Mesenchymal stem cell (in vitro differentiated cells and primary cell): ENCODE results near the gene ZNF613.
"Not testable (repeated sequence)": the region's sequence is repeated elsewhere in the genome, so short reads cannot be mapped to it uniquely, and the experiment has no call there.

ENCODE experiments used
- DNase-seq: peaks from one replicate; pipeline ENCODE4 v3.0.0-alpha.2; 2013
- H2AFZ ChIP-seq: one replicate; pipeline ENCODE4 v1.6.1; 2013; ENCODE audit warnings: low read depth, mild to moderate bottlenecking, control low read depth, inconsistent platforms, low read length, moderate library complexity
- H2AK5ac ChIP-seq: 2 replicates; pipeline ENCODE4 v1.6.1; 2013; ENCODE audit warnings: low read length, moderate library complexity, mild to moderate bottlenecking, inconsistent platforms; ENCODE audit not compliant: severe bottlenecking
- H2BK120ac ChIP-seq: one replicate; pipeline ENCODE4 v1.6.1; 2013; ENCODE audit warnings: low read depth, mild to moderate bottlenecking, inconsistent platforms, low read length, moderate library complexity
- H2BK12ac ChIP-seq, 2 experiments: one replicate each; pipeline ENCODE4 v1.6.1; 2013; ENCODE audit warnings: inconsistent platforms in 2 of 2, low read length in 2 of 2, mild to moderate bottlenecking in 2 of 2, moderate library complexity in 2 of 2, control low read depth in 1 of 2
- H2BK15ac ChIP-seq: one replicate; pipeline ENCODE4 v1.6.1; 2013; ENCODE audit warnings: mild to moderate bottlenecking, low read depth, inconsistent platforms; ENCODE audit not compliant: poor library complexity, severe bottlenecking
- H2BK5ac ChIP-seq: 2 replicates; pipeline ENCODE4 v1.6.1; 2013; ENCODE audit warnings: low read depth, mild to moderate bottlenecking, low read length, control low read depth, inconsistent platforms; ENCODE audit not compliant: poor library complexity, severe bottlenecking
- H3K14ac ChIP-seq, 2 experiments: one replicate each; pipeline ENCODE4 v1.6.1; 2013; ENCODE audit warnings: inconsistent platforms in 2 of 2, low read length in 2 of 2, control low read depth in 1 of 2, mild to moderate bottlenecking in 1 of 2, moderate library complexity in 1 of 2
- H3K18ac ChIP-seq, 2 experiments: one replicate each; pipeline ENCODE4 v1.6.1; 2013; ENCODE audit warnings: inconsistent platforms in 2 of 2, low read length in 2 of 2, control low read depth in 1 of 2, low read depth in 1 of 2, mild to moderate bottlenecking in 1 of 2
- H3K23ac ChIP-seq, 2 experiments: one replicate each; pipeline ENCODE4 v1.6.1; 2013; ENCODE audit warnings: inconsistent platforms in 2 of 2, low read length in 2 of 2, mild to moderate bottlenecking in 2 of 2, moderate library complexity in 2 of 2, control low read depth in 1 of 2
- H3K27ac ChIP-seq: 2 replicates; pipeline ENCODE4 v1.5.1; 2013; ENCODE audit warnings: mild to moderate bottlenecking, moderate library complexity, low read length, control low read depth, inconsistent platforms; ENCODE audit not compliant: poor library complexity, severe bottlenecking
- H3K27me3 ChIP-seq, 2 experiments: 2 replicates each; pipeline versions ENCODE4 v1.6.1 to v1.7.0; 2013; ENCODE audit warnings: low read length in 2 of 2, mild to moderate bottlenecking in 2 of 2, moderate library complexity in 2 of 2, control low read depth in 1 of 2, inconsistent platforms in 1 of 2; ENCODE audit not compliant: control insufficient read depth in 1 of 2, insufficient read depth in 1 of 2
- H3K36me3 ChIP-seq, 2 experiments: 2 replicates each; pipeline versions ENCODE4 v1.6.1 to v1.7.0; 2013; ENCODE audit warnings: low read length in 2 of 2, control low read depth in 1 of 2, inconsistent platforms in 1 of 2, low read depth in 1 of 2, mild to moderate bottlenecking in 1 of 2; ENCODE audit not compliant: insufficient read depth in 2 of 2, control insufficient read depth in 1 of 2
- H3K4ac ChIP-seq, 2 experiments: one replicate each; pipeline ENCODE4 v1.6.1; 2013; ENCODE audit warnings: inconsistent platforms in 2 of 2, low read length in 2 of 2, mild to moderate bottlenecking in 2 of 2, moderate library complexity in 2 of 2, control low read depth in 1 of 2, low read depth in 1 of 2
- H3K4me1 ChIP-seq: 2 replicates; pipeline ENCODE4 v1.6.1; 2013; ENCODE audit warnings: low read depth, low read length, control low read depth; ENCODE audit not compliant: control insufficient read depth, insufficient read depth
- H3K4me2 ChIP-seq: 2 replicates; pipeline ENCODE4 v1.6.1; 2013; ENCODE audit warnings: low read length, mild to moderate bottlenecking, inconsistent platforms; ENCODE audit not compliant: poor library complexity, severe bottlenecking
- H3K4me3 ChIP-seq, 2 experiments: 2 replicates each; pipeline versions ENCODE4 v1.5.1 to v1.7.0; 2013; ENCODE audit warnings: low read length in 2 of 2, mild to moderate bottlenecking in 2 of 2, control low read depth in 1 of 2, low read depth in 1 of 2; ENCODE audit not compliant: insufficient read depth in 1 of 2
- H3K79me1 ChIP-seq: replicated peaks from 2 replicates; pipeline ENCODE4 v1.6.1; 2013; ENCODE audit warnings: mild to moderate bottlenecking, control low read depth, low read length, inconsistent platforms; ENCODE audit not compliant: poor library complexity, severe bottlenecking
- H3K9ac ChIP-seq: 2 replicates; pipeline ENCODE4 v1.7.0; 2013; ENCODE audit warnings: mild to moderate bottlenecking, low read length, moderate library complexity
- H3K9me3 ChIP-seq: 2 replicates; pipeline ENCODE4 v1.7.0; 2013; ENCODE audit warnings: mild to moderate bottlenecking, low read length; ENCODE audit not compliant: control insufficient read depth
- H4K8ac ChIP-seq: one replicate; pipeline ENCODE4 v1.6.1; 2013; ENCODE audit warnings: inconsistent platforms, mild to moderate bottlenecking, low read length, moderate library complexity
- H4K91ac ChIP-seq: one replicate; pipeline ENCODE4 v1.6.1; 2013; ENCODE audit warnings: mild to moderate bottlenecking, low read length, inconsistent platforms
- WGBS: methylation state at CpG from one replicate; pipeline ENCODE4 v1.1.7; 2013; ENCODE audit warnings: mixed read lengths; 5-methylcytosine and 5-hydroxymethylcytosine counted together

The ZNF613 gene

GRCh38 chr19:51948975-51949374 lies 21.7 kb downstream of the ZNF613 start:
- no peaks in the 10 kb centered on the region for H3K4me1 ChIP-seq
- 95% methylated on average over 25 of the region's 25 CpGs for WGBS

GRCh38 chr19:51957846-51958245 lies 30.6 kb downstream of the ZNF613 start:
- H2AK5ac ChIP-seq, H3K4me3 ChIP-seq, H3K14ac ChIP-seq, H3K23ac ChIP-seq, H3K4ac ChIP-seq, H3K4me1 ChIP-seq, H2BK120ac ChIP-seq, H3K9ac ChIP-seq, H2BK12ac ChIP-seq, H4K8ac ChIP-seq, H3K27ac ChIP-seq, H3K36me3 ChIP-seq, H2AFZ ChIP-seq, DNase-seq, H3K27me3 ChIP-seq, H4K91ac ChIP-seq, H2BK5ac ChIP-seq, H3K4me2 ChIP-seq, H3K18ac ChIP-seq, H3K79me1 ChIP-seq, H2BK15ac ChIP-seq: not testable (repeated sequence)
- H3K9me3 ChIP-seq: peaks cover 72% of the 10 kb centered on the region
- 82% methylated on average over 2 of the region's 4 CpGs for WGBS

More at GRCh38 chr19:51948975-51949374, 21.7 kb downstream of the ZNF613 start:
- H2BK12ac ChIP-seq: no peak overlapping the region
- no peak for DNase-seq
- no peak overlapping the region for H3K4ac ChIP-seq
- H3K23ac ChIP-seq: no peak overlapping the region
- peaks cover 14 to 16% of the 10 kb centered on the region in 2 experiments for H3K36me3 ChIP-seq
- no peak overlapping the region for H3K14ac ChIP-seq
- H2AK5ac ChIP-seq: no peak overlapping the region
- no peak overlapping the region for H2BK5ac ChIP-seq
- peak overlapping the region; percentile 69 for H3K9ac ChIP-seq
- H4K8ac ChIP-seq: no peak overlapping the region
- H2AFZ ChIP-seq: no peak overlapping the region
- H2BK15ac ChIP-seq: no peak overlapping the region
- no peak overlapping the region for H2BK120ac ChIP-seq
- H4K91ac ChIP-seq: no peak overlapping the region
- H3K79me1 ChIP-seq: no peaks in the 10 kb centered on the region
- H3K4me2 ChIP-seq: no peak overlapping the region
- H3K27me3 ChIP-seq: no peaks in the 10 kb centered on the region
- H3K27ac ChIP-seq: no peak overlapping the region
- peaks cover 83% of the 10 kb centered on the region for H3K9me3 ChIP-seq
- peak overlapping the region in 1 of 2 experiments; percentile 63 for H3K4me3 ChIP-seq
- H3K18ac ChIP-seq: no peak overlapping the region

- no peak overlapping the region for H4K91ac ChIP-seq
- no peak overlapping the region for H2AFZ ChIP-seq
- no peak overlapping the region for H3K27ac ChIP-seq
Measured at GRCh38 chr19:51959791-51960190, 32.5 kb downstream of the ZNF613 start.

GRCh38 chr19:51960621-51961233 lies 33.5 kb downstream of the ZNF613 start:
- H3K14ac ChIP-seq, H2BK15ac ChIP-seq, H2BK120ac ChIP-seq, H4K8ac ChIP-seq, H3K4me2 ChIP-seq, H3K9ac ChIP-seq, H3K4ac ChIP-seq, H3K23ac ChIP-seq, H3K4me3 ChIP-seq, H2BK12ac ChIP-seq, H3K79me1 ChIP-seq, H3K18ac ChIP-seq, H2AK5ac ChIP-seq, H3K4me1 ChIP-seq, H2BK5ac ChIP-seq, H2AFZ ChIP-seq, H3K27ac ChIP-seq, H4K91ac ChIP-seq, H3K27me3 ChIP-seq: not testable (repeated sequence)
- Histone ChIP-seq H3K36me3 (peaks cover 13 to 33% of the 10 kb centered on the region in 2 experiments), H3K9me3 (peaks cover 79% of the 10 kb centered on the region)
- DNase-seq: peak; percentile 61
- 13% methylated on average over 5 of the region's 7 CpGs for whole genome bisulfite sequencing

More at GRCh38 chr19:51959791-51960190, 32.5 kb downstream of the ZNF613 start:
- H4K8ac ChIP-seq: no peak overlapping the region
- DNase-seq: peak; percentile 7
- no peak overlapping the region for H2BK120ac ChIP-seq
- no peak overlapping the region for H3K18ac ChIP-seq
- no peaks in the 10 kb centered on the region for H3K27me3 ChIP-seq
- no peak overlapping the region for H3K14ac ChIP-seq
- H2AK5ac ChIP-seq: no peak overlapping the region
- no peak overlapping the region for H2BK5ac ChIP-seq
- peaks cover 79% of the 10 kb centered on the region for H3K9me3 ChIP-seq
- H3K4me1 ChIP-seq: no peaks in the 10 kb centered on the region
- no peak overlapping the region for H2BK15ac ChIP-seq
- no peak overlapping the region for H3K4me3 ChIP-seq
- H3K23ac ChIP-seq: no peak overlapping the region
- H2BK12ac ChIP-seq: no peak overlapping the region
- H3K36me3 ChIP-seq: peaks cover 5 to 24% of the 10 kb centered on the region in 2 experiments
- H3K9ac ChIP-seq: no peak overlapping the region
- WGBS: 96% methylated on average over 2 of the region's 4 CpGs
- H3K4ac ChIP-seq: no peak overlapping the region
- no peak overlapping the region for H3K4me2 ChIP-seq
- no peaks in the 10 kb centered on the region for H3K79me1 ChIP-seq
